GM18519 (cell line): ENCODE measurements around the gene LSM7.
A peak's percentile ranks its signal among the peaks of the same experiment; 100 is the strongest.

Experiments
- ATAC-seq: cut with Tn5 transposase; IDR thresholded peaks from one replicate; pipeline ENCODE4 v1.9.1; 2021; ENCODE audit warnings: mild to moderate bottlenecking, moderate library complexity; ENCODE audit not compliant: unreplicated experiment, low FRiP score

The LSM7 gene

DNA sequence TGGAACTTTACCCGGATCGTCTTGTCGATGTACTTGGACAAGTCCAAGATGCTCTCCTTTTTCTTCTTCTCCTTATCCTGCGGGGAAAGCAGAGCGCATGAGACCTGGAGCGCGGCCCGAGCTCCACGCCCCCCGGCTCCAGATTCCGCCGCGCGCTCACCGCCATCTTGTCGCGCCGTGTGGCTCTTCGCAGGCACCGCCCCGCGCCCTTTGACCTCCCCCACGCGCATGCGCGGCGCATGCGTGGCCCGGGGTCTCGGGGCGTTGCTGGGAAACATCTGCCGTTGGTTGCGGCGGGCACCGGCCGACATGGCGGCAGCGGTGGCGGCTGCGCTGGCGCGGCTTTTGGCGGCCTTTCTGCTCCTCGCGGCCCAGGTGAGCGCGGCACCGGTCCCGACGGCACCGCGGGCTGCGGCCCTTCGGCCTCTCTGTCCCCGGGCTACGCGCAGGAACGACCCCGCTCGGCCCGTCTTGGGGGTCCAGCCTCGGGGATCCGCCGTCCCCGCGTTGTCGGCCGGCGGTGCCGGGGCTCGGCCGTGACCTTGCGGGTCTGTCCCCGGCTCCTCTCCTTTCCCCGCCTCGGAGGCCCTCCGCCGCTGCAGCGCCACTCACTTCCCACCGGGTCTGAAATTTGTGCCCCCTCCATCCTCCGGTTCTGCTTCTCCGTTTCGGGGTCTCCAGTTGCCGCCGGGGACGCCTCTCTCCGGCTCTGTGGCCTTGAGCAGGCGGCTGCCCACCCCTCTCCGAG, at the start of gene LSM7, which contains the start of gene SPPL2B:
TSS of gene LSM7 (minus strand) at position 186 of the 748 bp plus-strand sequence. CDS start at position 166, 20 bp downstream.
TSS of gene SPPL2B (plus strand) at position 284 of the 748 bp plus-strand sequence. CDS start at position 310, 26 bp downstream.
- ATAC-seq, result peak; percentile 37

DNA sequence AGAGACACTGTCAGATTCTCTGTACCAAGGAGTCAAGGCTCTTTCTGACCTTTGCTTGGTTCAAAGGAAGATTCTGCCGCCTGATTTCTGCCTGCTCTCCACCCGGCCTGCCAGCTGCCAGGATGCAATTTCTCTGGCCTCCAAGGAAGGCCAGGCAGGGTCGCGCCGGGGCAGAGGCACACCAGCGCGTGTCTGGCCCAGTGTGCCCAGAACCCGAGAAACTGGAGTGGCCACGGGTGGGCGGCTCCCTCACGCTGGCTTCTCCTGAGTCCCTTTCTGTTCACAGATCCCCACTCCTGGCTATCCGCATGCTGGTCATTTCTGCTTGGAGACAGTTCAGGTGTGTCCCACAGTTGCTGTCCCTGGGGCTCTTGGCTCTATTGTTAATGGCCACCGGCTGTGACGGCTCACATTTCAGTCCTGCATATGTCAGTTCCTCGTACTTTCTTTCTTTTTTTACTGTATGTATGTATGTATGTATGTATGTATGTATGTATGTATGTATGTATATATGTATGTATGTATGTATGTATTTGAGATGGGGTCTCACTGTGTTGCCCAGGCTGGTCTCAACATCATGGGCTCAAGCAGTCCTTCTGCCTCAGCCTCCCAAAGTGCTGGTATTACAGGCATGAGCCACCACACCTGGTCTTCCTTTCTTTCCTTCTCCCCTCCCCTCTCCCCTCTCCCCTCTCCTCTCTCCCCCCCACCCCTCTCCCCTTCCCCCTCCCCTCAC, 48.6 kb upstream of the LSM7 start:
- ATAC-seq, result no peak

DNA sequence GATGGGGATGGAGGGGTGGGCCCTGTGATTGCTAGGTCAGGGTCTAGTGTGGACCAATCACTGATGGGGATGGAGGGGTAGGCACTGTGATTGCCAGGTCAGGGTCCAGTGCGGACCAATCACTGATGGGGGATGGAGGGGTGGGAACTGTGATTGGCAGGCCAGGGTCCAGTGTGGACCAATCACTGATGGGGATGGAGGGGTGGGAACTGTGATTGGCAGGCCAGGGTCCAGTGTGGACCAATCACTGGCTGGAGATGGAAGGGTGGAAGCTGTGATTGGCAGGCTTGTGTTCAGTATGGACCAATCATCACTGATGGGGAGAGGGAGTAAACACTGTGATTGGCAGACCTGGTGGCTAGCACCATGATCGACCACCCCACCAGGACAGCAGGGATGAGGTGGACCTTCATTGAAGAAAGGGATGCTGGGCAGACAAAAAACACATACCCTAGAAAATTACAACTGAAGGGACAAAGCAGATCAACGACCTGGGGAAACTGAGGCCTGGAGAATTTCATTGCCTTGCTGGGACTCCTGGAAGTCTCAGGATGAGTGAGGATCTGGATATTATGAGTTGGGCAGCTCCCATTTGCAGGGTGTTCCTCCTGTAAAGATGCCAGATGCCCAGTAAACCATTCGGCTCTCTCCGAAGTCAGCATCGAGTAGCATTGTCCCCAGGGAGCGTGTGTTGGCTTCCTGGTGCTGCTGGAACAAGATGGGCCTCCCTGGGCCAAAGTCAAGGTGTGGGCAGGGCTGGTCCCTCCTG, 47.2 kb upstream of the LSM7 start:
- ATAC-seq, result no peak

DNA sequence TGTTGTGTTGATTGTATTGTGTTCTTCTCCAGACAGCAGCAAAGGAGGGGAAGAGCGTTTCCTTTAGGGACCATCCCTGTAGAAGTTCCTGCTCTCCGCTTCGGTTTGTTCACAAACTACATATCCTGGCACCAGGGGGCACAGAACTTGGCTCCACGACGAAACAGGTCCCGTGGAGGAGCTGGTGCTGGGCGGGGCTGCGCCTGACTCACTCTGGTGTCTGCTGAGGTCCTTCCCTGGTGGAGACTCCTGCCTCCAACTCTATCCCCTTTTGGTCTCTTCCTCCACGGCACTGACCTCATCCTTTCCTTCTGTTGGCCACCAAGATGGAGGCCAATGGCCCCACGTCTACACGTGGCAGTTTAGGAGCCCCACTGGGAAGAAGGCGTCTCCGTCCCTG, 46.4 kb upstream of the LSM7 start:
- no peak for ATAC-seq

DNA sequence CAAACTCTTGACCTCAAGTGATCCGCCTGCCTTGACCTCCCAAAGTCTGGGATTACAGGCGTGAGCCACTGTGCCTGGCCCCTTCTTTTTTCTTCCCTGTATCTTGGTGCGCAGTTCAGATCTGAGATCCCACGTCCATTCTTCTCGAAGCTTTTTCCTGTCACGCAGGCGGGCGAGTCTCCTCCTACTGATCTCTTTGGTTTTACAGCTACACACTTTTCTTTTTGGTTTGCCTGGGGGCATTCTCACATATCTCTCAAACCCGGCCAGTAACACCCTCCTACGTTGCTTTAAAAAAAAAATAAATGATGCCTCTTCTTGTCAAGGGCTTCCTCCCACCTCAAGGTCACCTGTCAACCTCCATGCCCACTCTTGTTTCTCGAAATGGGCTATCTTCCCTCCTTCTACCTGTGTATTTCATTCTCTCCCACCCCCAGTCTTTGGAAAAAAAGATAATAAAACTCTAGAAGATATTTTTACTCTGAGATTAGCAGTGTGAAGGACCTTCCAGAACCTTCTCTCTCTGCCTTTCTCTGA, 43.8 kb upstream of the LSM7 start:
- ATAC-seq, result no peak

DNA sequence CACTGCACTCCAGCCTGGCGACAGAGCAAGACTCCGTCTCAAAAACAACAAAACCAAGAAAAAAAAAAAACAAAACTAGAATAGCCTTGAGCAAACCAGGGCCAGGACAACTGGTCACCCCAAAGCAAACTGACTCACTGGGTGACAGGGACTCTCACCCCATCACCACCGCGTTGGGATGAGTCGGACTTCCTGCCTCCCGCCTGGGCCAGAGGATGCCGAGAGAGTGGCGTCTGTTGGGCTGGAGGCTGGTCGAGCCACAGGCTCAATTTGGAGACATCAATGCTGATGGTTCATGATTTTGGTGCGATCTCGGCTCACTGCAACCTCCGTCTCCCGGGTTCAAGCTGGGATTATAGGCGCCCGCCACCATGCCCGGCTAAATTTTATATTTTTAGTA, 43.3 kb upstream of the LSM7 start:
- no peak for ATAC-seq

DNA sequence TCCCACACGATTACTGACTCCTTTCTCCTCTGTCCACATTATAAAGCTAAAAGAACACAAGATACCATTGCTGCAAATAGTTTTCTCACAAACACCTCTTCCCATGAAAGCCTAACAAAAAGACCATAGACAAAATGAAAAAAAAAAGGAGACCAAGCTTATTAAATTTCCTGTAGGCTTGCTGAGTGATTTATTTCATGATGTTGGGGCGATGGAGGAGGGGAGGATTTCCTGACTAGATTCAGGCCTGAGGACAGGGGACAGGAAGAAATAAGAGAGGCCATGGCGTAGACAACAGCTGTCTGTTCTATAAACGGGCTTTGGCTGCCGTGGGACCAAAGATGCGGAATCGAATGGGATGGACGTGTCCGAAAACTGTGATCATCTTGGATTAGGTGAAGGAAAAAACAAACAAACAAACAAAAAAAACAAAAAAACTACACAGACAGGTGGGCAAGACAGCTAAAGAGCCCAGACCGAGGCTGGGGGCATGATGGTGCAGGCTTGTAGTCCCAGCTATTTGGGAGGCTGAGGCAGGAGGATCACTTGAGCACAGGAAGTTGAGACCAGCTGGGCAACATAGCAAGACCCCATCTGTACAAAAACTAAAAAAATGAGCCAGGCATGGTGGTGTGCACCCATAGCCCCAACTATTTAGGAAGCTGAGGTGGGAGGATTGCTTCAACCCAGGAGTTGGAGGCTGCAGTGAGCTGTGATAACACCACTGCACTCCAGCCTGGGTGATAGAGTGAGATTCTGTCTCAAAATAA, 37.0 kb upstream of the LSM7 start:
- ATAC-seq, result no peak

DNA sequence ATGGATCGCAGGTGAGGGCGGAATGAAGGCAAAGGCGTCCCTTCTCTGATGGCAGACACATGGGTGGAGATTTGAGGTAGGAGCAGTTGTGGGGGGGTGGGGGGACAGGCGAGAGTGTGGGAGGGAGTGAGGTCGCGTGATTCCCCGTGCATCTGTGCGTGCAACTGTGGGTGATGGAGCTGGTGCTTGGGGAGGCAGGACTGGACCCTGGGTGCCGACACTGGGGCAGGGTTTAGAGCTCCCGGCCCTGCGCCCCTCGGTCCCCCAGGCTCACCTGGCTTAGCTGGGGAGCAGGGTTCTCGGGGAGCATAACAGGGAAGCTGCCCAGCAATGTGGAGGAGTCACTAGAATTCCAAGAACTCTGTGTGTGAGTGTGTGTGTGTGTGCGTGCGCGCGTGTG, 35.0 kb upstream of the LSM7 start:
- ATAC-seq, result no peak

DNA sequence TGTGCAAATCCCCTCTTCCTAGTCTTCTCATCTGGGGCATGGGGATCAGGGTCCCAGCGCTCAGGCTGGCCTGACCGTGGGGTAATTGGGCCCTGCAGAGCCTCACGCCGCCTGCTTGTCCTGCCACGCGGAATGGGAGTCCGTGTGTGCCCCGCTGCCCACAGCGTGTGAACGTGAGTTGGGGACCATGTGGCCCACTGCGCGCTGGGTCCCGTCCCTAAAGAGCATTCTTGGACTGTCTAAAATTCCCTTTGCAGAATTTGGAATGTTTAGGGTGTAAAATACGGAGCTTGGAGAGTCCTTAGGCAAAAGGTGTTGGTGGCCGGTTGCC, 34.5 kb upstream of the LSM7 start:
- ATAC-seq, result no peak

DNA sequence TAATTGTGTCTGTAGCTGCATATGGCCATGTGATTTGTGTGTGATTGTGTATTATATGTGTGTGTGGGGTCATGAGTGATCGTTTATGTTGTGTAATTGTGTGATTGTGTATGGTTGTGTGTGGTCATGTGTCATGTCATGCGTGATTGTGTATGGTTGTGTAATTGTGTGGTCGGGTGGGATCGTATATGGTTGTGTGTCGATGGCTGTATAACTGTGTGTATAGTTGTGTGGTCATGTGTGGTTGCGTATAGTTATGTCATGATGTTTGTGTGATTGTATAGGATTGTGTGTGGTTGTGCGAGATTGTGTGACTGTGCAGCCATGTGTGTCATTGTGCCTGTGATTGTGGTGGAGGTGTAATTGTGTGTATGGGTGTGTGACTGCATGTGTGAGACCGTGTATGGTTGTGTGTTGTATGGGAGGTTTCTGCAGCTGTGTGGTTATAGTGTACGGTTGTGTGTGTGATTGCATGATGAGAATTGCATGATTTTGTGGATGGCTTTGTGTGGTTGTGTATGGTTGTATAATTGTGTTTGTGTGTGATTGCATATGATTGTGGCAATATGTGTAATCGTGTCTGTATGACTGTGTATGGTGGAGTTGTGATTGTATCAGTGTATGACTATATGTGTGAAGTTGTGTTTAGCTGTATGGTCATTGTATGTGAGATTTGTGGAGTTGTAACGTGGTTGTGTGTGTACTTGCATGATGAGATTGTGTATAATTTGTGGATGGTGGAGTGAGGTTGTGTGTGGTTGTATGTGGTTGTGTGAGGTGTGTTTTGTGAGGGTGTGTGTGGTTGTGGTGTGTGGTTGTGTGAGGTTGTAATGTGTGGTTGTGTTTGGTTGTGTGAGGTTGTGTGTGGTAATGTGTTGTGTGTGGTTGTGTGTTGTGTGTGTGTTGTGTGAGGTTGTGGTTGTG, 33.9 kb upstream of the LSM7 start:
- no peak for ATAC-seq

DNA sequence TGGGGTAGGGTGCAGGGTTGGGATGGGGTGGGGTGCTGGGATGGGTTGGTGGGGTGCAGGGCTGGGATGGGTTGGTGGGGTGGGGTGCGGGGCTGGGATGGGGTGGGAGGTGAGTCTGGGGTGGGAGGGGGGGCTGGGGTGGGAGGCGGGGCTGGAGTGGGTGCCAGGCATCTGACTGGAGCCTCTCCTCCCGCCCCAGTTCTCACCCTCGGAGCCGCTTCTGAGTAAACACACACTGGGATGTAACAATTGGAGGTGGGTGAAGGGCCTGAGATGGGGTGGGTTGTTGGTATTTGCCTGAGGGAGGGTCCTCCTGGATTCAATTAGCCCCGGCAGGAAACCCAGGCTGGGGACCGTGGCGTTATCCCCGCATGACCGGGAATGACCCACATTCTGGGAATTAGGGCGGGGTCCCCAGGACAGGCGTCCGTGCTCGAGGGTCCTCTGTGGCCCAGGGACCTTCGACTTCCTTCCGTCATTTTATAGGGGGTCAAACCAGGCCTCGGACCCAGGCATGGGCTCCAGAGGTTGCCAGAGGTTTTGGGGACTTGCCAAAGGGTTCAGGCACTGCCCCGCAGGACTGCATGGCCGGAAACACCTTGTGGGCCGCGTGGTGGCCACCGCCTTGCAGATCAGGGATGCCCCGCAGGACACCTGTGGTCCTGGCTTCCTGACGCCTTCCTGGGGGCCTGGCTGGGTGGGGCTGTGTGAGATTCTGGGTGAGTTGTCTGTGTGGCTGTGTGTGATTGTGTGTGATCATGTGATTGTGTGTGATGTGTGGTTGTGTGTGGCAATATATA, 33.1 kb upstream of the LSM7 start:
- no peak for ATAC-seq

DNA sequence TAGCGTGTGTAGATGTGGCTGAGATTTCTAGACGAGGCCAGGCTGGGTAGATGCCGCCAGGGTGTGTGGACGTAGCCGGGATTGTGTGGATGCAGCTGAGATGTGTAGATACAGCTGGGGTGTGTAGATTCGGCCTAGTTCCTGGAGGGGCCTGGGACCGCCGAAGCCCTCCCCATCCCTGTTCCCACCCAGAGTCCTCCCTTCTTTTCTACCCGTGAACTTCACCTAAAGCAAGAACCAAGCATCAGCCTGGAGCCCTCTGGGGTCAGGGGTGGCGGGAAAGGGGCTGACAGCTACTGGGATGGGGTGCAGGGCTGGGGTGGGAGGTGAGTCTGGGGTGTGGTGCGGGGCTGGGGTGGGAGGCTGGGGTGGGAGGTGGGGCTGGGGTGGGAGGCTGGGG, 32.4 kb upstream of the LSM7 start:
- ATAC-seq, result no peak

DNA sequence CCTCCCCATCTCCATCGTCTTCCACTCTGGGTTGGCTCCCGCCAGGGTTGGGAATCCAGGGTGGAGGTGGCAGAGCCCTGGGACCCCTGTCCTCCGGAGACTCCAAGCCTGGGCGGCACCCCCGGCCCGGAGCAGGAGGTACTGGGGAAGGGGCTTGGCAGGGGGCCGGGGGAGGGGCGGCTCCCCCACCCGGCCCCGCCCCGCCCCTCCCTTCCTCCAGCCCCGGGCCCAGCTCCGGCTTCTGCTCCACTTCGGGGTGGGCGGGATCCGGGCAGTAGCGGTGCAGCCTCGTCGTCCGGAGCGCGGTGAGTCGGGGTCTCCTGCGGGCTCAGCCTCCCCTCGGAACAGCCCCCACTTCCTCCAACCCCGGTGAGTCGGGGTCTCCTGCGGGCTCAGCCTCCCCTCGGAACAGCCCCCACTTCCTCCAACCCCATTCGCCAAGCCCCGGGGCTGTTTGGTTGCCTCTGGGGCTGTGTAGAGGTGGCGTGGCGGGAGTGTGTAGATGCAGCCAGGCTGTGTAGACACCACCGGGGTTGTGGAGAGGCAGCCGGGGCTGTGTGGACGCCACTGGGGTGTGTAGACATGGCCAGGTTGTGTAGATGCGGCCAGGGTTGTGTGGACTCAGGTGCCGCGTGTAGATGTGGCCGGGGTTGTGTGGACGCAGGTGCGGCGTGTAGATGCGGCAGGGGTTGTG, 31.8 kb upstream of the LSM7 start, which contains the start of gene TMPRSS9:
TSS of gene TMPRSS9 (plus strand) at position 274 of the 694 bp plus-strand sequence. CDS start 29,521 bp downstream, outside the sequence.
- no peak for ATAC-seq

DNA sequence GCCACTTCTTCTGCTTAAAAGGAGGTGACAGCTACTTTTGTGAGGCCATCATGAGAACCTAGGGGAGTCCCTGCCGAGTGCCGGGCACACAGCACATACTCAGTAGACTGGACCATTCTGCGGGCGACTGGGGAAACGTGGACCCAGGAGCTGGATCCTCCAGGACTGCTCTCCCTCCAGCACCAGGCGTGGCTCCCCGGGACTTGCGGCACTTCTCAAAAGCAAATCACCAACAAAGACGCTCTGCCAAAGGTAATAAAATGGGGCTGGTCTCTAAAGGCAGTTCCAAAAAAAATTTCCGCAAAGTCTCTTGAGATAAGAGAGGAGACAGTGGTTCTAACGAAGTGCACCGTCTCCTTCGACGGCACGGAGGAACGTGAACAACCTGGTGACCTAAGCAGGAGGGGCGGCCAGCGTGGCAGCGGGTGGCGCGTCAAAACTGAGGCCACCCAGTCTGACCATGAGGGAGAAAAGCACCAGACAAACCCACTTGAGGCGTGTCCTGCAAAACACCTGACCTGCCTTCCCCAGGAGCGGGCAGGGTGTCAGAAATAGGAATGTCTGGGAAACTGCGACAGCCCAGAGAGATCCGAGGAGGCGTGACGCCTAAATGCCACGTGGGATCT, 30.3 kb upstream of the LSM7 start:
- ATAC-seq, result no peak

DNA sequence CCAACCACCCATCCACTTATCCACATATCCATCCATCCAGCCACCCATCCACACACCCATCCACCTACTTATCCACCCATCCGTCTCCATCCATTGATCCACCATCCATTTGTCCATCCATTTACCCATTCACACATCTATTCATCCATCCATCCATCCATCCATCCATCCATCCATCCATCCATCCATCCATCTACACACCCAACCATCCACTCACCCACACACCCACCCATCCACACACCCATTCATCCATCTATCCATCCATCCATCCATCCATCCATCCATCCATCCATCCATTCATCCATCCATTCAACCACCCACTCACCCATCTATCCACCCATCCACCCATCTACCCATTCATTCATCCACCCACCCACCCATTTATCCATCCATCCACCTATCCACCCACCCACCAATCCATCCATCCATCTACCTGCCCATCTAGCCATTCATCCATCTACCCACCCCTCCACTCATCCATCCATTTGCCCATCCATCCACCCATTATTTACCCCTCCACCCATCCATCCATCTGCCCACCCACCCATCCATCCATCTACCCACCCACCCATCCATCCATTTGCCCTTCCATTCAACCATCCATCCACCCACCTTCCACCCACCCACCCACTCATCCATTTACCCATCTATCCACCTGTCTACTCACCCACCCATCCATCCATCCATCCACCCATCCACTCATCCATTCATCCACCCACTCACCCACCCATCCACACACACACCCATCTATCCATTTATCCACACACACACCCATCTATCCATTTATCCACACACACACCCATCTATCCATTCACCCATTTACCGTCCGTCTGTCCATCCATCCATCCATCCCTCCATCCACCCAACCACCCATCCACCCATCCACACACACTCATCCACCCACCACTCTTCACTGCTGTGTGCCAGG, 29.2 kb upstream of the LSM7 start:
- ATAC-seq, result no peak

DNA sequence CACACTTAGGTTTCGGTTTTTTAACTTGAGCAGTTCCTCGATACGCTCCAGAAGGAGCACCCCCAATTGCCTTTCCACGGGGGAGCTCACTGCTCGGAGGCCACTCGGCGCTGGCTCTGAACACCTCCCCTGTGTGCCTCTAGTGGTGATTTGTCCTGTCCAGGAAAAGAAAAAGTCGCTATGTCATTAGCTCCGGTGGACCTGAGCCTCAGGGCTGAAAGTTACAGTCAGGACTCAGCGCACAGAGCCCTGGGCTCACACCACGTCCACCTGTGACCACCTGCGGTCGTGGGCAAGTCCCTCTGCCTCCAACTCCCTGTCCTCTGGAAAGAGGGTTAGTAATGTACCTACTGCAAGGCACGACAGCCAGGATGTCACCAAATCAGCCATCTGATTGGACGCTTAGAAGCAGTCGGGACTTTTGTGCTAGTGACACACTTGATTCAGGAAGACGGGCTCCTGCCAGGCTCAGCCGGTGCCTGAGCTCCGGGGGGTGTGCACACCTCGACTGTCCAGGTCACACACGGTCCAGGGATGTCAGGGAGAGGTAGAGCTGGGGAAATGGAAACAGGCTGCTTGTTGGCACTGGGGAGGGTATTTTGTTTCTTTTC, 27.8 kb upstream of the LSM7 start:
- no peak for ATAC-seq
